HG02870 (cell line): ENCODE results near the gene MRPL41.
"Not testable (repeated sequence)": the region's sequence is repeated elsewhere in the genome, so short reads cannot be mapped to it uniquely, and the experiment has no call there.

Experiments used
- ATAC-seq: cut with Tn5 transposase; IDR thresholded peaks from one replicate; pipeline ENCODE4 v1.9.1; 2021; ENCODE audit warnings: mild to moderate bottlenecking, moderate library complexity; ENCODE audit not compliant: unreplicated experiment

MRPL41 gene

DNA sequence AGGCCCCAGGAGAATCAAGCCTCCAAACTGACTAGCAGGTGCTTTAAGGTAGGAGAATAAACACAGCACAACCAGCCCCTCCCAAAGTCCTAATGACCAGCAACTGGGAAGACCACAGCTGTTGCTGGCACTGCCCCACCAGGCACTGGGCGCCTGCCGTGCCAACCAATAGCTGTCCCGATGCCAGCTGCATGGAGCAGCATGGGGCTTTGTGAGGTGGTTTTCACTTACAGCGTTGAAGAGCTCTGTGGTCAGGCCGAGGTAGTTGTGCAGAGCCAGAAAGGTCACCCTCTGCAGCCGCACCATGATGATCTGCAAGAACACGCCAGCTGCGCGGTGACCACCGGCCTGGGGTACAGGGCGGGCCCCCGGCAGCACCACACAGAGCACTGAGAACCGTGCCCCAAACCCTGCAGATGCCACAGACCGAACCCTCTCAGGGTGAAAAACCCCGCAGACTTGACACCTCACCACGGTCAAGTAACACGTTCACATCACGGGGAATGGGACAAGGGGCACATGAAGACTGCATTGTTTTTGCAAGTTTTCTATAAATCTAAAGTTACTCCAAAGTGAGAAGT is 30.2 kb upstream of the MRPL41 start:
- ATAC-seq: no peak

DNA sequence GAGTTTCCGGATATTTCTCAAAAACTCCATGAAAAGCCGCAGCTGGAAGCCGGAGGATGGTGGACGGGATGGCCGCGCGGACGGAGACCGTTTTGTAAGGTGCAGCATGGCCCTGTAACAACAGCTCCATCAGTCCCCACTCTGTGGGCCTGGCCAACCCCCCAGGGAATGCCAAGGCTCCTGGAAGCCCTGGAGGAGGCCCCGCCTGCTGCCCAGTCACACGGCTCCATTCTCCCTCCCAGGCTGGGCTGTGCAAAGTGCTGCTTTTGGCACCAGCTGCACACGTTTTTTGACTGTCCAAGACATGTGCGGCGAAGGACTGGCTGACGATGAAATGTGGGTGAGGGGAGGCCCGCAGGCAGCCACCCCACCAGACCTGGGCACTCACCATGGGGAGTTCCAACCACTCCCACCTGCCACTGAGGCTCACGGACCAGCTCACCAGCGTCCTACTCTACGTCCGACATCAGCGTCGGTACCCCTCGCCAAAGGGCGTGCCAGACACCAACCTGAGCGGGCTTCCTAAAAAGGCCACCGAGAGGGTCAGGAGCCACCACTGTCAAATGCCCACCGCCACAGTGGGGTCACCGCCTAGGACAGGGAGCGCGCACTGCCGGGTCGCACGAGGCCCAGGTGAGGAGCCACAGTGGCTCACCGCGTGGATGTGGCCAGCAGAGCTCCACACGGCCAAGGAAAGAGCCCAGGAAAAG is 28.8 kb upstream of the MRPL41 start:
- ATAC-seq: no peak

DNA sequence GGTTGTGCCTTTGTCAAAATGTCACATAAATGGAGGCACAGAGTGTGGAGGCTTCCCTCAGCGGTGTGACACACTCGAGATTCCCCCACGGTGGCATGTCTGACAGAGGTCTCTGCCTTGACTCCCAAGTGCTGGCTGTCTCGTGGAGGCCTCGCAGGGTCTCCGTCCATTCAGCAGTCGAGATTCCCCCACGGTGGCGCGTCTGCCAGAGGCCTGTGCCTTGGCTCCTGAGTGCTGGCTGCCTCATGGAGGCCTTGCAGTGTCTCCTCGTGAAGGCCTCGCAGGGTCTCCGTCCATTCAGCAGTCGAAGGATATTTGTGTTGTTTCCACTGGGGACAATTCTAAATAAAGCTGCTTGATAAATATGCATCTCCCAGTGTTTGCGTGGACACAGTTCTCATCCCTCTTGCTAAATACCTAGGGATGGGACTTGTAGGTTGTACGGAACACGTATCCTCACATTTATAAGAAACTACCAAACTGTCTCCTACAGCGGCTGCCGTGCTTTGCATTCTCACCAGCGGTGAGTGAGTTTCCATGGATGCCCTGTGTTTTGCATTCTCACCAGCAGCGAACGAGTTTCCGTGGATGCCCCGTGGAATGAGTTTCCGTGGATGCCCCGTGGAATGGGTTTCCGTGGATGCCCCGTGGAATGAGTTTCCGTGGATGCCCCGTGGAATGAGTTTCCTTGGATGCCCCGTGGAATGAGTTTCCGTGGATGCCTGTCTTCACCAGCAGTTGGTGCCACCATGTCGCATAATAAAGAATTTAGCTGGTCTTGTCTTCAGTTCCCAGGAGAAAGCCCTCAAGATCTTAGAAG is 27.3 kb upstream of the MRPL41 start:
- ATAC-seq: no peak

DNA sequence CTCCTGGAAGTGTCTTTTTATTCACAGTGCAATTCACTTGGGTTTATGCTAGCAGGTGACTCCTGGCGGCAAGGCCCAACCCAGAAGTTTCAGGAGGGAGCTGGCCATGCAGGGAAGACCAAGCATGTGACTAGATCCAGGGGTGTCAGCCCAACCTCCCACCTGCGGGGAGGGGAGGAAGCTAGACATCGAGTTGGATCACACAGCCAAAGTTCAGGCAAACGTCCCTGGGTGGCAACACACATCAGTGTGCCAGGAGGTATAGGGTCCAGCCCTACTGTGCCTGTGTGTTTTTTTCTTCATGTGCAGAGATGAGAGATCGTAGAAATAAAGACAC is 26.7 kb upstream of the MRPL41 start:
- no peak for ATAC-seq

DNA sequence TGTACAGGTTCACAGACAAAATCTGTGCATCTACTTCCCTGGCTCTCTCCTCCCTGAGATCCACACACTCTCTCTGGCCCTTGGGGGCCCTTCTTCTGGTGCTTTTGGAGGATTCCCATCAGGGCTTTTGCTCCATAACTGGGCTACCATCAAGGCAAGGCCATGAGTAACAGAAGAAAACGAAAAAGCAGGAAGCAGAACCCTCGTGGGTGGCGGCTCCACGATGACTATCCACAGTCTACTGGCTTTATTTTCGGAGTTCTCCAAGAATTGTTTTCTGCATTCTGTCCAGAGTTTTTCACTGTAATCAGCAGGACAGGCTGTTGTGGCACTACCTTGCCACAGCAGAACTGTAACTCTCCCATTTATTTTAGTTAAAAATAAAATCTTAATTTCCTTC is 21.3 kb upstream of the MRPL41 start:
- no peak for ATAC-seq

DNA sequence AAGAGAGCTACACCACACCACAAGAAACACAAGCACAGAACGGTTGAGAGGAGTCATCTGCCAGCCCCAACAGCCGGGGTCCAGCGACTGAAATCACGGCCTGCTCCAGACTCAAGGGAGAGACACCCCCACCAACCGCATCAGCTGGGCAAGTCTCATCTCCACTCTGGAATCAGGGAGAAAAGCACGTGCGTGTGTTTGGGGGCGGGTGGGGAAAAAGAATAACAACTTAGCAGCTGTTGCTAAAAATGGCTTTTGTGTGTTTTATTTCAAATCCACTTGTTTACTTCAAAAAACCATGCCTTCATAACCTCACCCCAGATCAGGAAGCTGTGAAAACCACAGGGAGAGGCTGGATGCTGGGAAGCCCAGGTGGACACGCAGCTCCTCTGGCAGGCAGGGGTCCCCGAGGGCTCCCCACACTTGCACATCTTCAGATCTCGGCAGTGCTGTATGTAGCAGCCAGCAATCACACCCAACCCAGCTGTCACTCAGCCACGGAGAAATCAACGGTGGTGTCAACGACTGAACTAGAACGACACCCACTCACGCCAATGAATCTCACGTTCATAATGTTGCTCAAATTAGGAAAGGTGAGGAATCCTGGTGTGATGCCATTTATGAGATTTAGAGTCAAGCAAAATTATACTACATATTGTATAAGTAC is 20.4 kb upstream of the MRPL41 start:
- no peak for ATAC-seq

DNA sequence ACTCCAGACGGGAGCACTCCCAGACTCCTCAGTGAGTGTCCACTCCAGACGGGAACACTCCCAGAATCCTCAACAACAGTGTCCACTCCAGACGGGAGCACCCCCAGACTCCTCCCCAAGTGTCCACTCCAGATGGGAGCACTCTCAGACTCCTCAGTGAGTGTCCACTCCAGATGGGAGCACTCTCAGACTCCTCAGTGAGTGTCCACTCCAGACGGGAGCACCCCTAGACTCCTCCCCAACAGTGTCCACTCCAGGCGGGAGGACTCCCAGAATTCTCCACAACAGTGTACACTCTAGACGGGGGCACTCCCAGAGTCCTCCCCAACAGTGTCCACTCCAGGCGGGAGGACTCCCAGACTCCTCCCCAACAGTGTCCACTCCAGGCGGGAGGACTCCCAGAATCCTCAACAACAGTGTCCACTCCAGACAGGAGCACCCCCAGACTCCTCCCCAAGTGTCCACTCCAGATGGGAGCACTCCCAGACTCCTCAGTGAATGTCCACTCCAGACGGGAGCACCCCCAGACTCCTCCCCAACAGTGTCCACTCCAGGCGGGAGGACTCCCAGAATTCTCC is 18.7 kb upstream of the MRPL41 start:
- not testable (repeated sequence) for ATAC-seq

DNA sequence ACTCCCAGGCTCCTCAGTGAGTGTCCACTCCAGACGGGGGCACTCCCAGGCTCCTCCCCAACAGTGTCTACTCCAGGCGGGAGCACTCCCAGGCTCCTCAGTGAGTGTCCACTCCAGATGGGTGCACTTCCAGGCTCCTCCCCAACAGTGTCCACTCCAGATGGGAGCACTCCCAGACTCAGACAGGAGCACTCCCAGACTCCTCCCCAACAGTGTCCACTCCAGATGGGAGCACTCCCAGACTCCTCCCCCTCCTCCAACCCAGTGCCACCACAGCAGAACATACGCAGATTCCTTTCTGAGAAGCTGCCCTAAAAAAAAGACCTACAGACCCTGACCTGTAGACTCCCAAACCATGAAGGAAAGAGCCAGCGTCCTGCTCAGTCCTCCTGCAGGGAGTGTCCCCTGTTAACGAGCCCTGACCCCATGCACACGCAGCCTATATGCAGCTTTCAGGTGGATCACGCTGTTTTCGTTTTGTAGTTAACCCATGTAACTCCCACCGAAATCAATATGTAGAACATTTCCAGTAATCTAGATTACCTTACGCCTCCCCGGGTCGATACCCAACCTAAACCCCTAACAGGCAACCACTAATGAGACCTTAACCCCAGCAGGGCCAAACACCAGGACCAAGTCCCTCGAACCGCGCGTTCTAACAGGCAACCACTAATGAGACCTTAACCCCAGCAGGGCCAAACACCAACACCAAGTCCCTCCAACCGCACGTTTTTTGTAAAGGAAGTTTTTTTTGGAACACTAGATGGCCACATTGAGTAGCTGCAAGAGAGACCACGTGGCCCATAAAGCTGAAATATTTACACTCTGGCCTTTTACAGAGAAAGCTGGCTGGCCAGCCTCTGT is 17.2 kb upstream of the MRPL41 start:
- ATAC-seq: no peak

DNA sequence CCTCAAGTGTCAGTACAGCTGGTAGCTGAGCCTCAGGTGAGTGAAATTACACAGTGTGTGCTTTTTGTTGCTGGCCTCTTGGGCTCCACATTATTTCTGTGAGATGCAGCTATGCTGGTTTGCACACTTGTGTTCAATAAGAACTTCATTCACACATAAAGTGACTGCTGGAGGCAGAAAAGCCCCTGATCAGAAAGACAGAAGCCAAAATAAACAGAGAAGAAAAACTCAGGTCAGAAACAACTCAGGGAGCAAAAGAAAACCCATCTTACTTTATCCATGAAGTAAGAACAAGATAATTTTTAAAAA is 16.6 kb upstream of the MRPL41 start:
- no peak for ATAC-seq

DNA sequence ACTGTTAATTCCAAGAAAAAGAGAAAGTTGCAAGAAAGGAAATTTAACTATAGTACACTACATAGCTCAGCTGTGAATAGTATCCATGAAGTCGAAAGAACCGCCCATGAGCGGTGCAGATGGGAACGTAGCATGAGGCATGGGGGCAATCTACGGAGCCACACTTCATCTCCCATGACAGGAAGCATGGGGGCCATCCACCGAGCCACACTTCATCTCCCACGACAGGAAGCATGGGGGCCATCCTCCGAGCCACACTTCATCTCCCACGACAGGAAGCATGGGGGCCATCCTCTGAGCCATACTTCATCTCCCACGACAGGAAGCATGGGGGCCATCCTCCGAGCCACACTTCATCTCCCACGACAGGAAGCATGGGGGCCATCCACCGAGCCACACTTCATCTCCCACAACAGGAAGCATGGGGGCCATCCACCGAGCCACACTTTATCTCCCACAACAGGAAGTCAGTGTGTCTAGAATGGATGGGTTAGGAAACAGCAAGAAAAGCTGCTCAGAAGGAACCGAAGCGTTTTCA is 15.0 kb upstream of the MRPL41 start:
- ATAC-seq: not testable (repeated sequence)

DNA sequence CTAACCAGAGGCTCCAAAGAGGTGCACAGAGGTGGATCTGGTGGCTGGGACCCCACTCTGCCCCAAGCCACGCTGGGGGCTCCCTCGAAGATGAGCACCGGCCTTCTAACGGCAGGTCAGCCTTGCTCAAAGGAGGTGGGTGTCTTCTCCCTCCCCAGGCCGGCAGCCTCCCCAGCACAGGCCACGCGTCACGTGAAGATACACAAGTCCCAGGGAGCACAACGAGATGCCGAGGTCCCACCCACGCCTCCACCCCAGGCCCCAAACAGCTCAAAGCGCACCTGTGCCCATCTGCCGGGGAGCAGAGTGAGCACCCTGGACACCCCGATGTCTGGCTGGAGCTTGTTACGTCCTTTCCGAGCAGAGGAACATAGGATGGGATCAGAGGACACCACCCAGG is 13.6 kb upstream of the MRPL41 start:
- ATAC-seq: no peak

DNA sequence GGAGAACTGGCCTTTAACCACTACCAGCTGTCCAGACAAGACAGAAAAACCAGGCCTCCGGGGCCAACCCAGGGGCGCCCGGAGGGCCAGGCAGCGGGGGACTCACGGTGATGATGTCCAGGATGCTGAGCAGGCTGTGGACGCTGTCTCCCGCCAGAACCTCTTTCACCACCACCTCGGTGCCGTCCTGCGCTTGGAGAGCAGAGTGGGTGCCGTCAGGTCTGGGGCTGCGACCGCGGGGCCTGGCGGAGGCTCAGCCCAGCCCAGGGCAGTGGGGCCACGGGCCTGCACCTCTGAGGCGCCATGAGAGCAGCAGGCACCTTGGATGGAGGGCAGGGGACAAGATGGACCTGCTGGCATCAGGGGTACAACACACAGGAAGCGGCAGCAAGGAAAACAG is 11.1 kb upstream of the MRPL41 start:
- no peak for ATAC-seq

DNA sequence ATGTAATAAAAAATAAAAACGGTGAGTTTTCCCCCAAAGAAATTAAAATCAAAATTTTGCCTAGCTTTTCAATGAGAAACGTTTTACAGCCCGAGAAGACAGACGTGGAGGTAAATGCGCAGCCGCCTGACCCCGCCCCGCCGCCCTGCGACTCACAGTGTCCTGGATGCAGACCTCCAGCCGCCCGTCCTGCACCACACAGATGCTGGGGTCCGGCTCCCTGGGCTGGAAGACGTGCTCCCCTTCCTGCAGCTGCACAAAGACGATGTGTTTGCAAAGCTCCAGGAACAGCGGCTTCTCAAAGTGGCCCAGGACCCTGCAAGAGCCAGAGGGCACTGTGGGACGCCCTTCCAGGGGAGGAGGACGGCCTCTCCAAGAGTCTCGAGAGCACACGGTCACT is 9.2 kb upstream of the MRPL41 start:
- ATAC-seq: no peak

DNA sequence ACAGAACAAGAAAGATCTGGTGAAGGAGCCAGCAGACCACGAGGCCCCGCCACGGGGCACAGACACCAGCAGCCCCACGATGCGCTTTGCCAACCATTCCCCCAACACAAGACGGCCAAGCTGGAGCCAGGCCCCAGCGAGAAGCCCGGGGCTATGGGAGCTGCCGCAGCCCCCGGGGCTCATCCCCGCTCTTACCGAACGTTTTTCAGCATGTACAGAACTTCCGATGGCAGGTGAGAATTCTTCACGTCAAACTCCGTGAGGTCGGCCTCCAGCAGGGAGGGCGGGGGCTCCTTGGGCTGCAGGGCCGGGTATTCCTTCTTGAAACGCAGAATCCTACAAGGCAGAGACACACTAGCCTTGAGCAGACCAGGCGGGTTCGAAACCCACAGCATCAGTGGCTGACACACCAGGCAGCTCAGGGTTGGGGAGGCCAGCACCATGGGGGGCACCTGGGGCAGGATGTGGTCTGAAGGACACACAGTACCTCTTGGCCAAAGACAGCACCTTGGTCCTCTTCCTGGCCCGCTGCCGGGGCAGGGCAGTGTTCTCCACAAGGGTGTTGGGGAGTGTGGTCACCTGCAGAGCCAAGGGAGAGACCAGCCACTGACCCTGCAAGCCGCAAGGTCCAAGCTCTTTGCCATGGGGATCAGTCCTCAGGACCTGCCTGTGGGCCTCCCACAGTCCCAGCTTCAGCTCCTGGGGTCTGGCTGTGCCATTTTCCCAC is 8.3 kb upstream of the MRPL41 start:
- no peak for ATAC-seq

DNA sequence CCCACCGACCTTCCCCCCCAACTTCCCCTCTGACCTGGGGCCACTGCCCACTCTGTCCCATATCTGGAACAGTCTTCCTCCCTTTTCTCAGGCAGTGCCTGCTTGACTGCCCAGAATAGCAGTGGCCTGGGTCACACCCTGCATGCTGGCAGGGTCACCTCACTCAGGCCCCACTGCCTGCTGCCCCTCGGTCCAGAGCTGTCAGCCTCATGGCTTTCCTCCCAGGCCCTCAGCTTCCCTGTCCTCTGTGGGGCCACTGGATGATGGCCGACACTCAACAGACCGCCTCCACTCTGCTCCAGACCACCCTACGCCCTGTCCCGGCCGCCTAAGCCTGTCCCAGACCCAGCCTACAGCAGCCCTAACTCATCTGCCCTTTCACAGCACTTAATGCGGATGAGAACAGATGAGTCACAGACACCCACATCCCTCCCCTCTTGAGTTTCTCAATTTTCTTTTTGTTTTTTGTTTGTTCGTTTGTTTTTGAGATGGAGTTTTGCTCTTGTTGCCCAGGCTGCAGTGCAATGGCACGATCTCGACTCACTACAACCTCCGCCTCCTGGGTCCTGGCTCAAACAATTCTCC is 7.4 kb upstream of the MRPL41 start:
- no peak for ATAC-seq

DNA sequence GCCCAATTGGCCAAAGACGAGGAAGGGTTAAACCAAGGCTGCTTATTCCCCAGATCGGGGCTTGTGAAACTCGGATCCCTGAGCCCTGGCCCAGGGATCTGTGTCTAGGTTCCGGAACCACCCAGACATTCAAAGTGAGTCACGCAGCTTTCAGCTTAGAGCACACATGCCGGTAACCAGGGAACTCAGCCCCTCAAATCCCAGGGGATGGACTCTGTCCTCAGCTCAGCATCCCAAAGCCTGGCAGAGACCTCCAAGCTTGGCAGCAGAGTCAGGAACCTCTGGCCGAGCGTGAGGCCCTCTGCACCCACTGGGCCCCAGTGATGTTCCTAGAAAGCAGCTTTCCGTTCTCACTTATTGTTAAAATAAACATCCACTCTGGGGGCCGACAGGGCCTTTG is 6.6 kb upstream of the MRPL41 start:
- ATAC-seq: no peak

DNA sequence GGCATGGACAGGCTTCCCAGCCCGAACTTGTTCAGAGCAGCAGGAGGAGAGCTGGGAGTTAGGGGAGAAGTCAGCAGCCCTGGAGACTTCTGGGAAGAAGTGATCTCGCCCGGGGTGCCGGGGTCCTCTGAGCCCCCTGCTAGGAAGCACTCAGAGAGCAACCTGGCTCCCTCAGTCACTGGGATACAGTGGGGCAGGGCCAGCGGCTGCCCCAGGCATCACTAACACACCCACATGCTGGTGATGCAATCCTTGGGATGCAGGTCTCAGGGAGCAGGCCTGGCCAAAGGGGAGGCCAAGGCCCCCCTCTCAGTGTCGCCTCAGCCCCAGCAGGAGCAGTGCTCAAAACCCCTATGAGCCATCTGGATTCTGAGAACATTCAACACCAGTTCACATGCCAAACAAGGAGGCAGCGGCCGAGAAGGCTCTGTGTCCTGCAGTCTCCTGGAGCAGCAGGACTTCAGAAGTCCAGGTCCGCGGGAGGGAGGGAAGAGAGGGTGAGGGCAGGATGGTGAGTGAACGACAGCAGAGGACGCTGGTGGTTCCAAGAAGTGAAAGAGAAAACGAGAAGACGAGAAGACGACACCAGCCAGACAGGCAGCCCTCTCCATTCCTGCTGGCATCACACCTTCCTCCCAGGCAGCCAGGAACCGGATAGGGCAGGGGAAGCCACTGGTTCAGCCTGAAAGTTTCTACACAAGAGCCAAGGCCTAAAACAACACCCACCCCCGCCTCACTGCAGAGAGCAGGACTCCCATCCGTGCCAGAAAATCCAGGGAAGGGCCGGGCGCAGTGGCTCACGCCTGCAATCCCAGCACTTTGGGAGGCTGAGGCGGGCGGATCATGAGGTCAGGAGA is 3.8 kb upstream of the MRPL41 start:
- ATAC-seq: no peak

DNA sequence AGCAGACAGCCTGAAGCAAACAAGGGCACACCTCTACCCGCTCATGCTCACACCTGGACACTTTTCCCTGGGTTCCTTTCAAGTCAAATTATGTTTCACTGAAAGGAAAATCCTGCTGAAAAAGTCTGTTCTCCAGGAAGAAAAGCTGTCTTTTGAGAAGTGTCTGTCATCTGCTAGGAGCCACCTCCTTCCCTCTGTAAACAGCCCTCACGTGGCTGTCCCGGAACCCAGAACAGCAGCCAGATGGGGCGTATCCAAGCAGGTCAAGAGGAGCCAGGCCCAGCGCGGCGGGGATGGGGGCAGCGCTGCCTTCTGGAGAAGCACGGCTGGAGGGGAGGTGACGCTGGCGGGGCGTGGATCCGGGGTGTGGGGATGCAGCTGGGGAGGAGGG is 1.5 kb upstream of the MRPL41 start, which contains the start of gene PNPLA7:
TSS of gene PNPLA7 (minus strand) at position 172 of the 391 bp plus-strand sequence. CDS start 205 bp downstream, outside the sequence.
- ATAC-seq: no peak
